HG02610 (cell line): Measurements from ENCODE around the gene HIVEP3.

Experiments used
- ATAC-seq: cut with Tn5 transposase; IDR thresholded peaks from one replicate; pipeline ENCODE4 v1.9.1; 2021; ENCODE audit warnings: mild to moderate bottlenecking, moderate library complexity; ENCODE audit not compliant: unreplicated experiment

HIVEP3 gene

DNA sequence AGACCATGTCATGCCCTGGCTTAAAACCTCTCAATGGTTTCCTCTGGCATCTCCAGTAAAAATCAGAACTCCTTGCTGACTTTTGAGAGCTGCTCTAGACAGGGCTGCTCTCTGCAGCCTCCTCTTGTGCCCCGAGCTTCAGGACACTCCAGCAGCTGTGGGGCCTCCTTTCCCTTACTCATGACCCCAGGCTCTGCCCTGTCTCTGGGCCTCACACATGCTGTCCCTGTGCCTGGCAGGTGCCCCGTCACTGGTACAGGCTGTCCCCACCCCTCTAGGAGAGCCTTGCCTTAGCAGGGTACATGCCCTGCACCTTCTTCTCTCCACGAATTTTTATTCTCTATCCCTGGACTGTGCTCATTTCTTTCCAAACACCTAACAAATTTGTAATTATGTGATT, 43.2 kb downstream of the HIVEP3 start:
- no peak for ATAC-seq

DNA sequence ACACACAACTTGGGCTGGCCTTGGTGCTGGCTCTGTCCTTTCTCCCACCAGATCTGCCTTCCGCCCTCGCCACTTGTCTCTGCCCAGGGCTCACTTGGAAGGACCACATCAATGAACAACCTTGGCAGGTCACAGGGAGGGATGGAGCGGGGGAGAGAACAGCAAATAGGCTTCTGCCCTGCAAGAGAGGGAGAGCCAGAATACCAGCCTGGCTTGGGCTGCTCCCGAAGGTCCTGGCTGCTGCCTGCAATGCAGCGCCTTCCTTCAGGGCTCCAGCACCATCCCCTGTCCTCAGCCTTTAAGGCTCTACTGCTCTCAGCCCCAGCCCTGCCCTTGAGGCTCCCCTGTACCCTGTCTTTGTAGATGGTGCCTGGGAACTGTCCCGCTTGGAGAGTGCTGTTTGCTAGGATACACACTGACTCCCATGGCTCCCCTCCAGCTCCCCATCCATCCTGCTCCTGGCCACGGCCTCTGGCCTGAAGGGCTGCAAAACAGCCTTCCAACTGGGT, 43.8 kb downstream of the HIVEP3 start:
- no peak for ATAC-seq

DNA sequence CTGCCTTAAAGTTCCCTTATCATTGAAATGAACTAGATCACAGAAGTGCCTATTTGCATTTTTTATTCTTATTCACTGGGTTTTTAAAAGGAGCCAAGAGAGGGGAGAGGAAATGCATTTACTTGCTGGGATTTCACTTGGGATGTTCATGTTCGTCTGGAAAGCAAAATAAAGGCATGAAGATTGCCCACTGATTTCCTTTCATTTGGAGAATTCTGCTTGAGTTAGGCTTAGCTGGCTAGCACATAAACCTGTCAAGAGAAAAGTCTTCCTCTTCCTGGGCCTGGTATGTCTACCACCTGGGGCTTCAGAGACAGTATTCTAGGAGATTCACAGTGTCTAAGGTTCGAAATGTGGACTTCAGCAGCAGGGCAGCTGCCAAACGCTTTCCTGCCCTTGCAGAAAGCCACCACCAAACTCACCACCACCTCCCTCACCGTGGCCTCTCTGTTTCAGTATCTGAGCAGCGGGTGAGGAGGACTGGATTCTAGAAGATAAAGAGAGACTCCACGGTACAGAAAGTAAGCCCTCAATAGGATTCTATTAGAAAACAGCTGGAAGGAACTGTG, 44.5 kb downstream of the HIVEP3 start:
- no peak for ATAC-seq

DNA sequence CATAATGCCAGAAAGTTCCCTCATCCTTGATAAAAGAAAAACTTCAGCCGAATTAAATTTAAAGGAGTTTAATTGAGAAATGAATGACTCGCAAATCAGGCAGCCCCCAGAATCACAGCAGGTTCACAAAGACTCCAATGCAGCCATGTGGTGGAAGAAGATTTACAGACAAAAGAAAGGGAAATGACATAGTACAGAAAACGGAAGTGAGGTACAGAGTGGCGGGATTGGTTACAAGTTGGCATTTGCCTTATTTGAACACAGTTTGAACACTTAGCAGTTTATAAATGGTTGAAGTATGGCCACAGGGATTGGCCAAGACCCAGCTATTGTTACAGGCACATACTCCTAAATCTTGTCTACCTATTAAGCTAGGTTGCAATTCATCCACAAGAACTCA, 46.6 kb downstream of the HIVEP3 start:
- no peak for ATAC-seq

DNA sequence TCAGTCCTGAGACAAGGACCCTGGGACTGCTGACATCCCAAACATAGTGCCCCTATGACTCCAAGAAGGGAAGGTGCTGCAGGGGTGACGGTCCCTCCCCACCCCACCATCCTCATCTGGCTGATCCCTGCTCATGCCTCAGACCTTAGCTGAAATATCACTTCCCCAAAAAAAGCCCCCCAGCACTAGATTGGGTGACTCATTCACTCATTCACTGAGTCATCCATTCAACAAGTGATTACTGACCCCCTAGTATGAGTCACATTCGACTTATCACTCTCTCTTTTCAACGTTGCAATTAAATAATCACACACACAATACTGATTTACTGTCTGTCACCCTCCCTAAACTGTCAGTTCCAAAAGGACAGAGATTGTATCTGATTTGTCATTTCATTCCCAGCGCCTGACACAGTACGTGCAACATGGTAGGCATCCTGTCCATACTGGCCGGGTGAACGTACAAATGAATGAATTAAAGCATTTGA, 48.6 kb downstream of the HIVEP3 start:
- ATAC-seq, result no peak

DNA sequence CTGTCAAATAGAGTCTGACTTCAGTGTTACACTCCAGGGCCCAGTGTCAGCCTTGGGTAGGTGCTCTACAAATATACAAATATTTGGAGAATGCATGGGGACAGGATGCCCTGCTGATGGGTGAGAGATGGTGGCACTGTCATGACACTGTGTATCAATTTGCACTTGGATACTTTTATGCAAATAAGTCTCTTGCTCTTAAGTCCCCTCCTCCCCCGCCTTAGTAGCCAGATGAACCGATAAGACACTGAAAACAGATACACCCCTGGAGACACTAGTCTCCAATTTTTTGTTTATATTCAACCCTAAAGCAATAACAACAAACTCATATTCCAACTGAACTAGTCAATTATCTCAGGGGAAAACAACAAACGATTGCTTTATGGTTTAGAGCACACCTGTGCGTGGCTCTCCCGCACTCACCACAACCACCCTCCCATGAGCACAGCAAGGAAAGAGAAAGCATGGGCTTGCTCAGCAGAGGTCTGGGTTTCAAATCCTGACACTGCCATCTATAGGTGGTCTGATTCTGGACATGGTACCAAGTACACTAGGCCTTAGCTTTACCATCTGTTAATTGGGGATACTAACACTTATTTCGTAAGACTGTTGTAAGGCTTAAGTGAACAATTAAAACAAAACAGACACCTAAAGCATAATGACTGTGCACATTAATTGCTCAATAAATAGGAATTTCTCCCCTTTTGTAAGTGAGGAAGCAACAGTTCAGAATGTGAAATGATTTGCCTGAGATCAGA, 50.3 kb downstream of the HIVEP3 start:
- ATAC-seq, result peak; percentile 74

DNA sequence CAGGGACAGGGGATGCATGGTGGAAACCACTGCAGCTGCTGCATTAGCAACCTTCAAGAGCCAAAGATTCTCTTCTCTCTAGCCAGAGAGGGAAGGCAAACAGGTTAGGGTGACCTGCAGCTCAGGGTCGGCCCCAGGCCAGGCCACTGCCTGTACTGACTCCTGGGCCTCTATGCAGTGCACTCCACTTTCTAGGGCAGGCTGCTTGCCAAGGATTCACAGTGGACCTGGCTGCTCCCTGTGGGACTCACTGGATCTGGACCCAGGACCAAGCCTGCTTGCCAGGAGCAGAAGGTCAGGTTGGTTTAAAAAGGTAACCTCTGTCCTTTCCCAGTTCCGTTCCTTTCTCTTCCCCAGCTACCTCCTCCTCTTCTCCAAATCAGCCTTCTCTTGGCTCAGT, 52.4 kb downstream of the HIVEP3 start:
- ATAC-seq, result no peak

DNA sequence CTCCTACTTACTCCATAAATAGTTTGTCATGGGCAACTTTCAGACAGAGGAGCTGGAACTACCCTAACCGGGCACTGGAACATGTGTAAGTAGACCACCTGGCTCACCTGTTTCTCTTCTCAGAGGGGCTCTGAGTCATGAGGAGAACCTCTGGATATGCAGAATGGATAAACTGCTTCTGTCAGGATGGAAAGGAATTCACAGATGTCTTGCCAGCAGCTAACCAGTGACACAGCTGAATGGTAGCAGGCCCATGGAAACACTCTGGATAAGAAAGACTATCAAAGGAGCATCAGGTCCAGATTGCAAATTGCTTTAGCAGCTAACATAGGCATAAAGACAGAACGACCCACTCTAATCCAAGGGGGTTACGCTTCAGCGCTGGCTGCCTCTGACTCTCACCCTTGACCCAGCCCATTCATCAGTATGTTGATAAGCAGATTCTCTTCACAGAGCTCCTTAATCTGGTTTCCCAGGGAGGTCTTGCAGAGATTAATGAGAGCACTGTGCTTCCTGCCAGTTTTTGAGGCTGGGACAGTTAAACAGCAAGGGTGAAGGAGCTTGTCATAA, 54.2 kb downstream of the HIVEP3 start:
- ATAC-seq, result no peak

DNA sequence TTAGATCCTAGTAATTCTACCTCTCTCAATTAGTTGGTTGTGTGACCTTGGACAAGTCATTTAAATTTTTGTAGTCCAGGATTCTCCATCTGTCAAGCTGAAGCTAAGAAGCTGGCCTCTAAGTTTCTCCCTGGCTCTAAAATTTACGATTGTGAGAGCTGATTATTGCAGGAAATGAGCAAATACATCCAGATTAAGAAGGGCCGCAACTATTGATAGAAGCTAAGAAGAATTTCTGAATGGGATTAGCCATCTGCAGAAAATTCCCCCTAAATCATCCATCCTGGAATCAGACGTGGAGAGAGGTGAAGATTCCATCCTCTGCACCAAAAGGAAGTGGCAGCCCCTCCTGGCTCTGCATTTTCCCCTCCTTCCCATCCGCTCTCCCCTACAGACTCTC, 55.0 kb downstream of the HIVEP3 start:
- no peak for ATAC-seq

DNA sequence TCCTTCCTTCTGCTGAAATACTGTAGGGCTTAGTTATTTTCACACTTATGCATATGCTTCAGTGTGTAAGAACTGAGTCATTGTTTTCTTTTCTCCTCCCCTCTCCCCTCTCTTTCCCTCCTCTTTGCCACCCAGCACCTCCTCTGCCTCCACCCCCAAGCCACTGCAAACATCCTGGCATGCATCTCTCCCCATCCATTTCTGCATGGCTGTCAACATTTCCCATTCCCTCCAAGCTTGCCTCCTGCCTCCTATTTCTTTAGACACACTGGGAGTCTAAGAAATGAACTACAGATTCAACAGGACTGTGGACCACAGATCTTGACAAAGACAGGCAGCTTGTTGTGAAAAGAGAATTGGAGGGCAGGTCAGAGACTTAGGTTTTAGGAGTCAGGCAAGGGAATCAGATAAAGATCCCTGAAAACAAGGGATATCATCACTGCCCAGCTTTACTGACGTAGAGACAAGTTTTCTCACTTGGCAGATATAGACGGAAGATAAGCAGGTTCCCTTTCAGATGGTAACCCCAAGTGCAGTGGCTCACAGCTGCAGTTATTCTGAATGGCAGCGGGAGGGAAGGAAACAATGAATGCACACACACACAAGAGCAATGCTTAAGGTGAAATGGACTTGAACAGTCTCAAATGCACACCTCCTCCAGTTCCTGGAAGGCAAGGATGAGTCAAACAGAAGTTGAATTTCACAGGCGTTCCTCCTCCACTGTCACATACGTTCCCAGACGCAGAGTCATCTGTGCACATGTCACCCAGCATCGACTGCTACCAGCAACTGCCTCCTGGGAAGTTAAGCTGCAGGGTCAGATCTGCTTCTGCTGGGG, 56.1 kb downstream of the HIVEP3 start:
- no peak for ATAC-seq

DNA sequence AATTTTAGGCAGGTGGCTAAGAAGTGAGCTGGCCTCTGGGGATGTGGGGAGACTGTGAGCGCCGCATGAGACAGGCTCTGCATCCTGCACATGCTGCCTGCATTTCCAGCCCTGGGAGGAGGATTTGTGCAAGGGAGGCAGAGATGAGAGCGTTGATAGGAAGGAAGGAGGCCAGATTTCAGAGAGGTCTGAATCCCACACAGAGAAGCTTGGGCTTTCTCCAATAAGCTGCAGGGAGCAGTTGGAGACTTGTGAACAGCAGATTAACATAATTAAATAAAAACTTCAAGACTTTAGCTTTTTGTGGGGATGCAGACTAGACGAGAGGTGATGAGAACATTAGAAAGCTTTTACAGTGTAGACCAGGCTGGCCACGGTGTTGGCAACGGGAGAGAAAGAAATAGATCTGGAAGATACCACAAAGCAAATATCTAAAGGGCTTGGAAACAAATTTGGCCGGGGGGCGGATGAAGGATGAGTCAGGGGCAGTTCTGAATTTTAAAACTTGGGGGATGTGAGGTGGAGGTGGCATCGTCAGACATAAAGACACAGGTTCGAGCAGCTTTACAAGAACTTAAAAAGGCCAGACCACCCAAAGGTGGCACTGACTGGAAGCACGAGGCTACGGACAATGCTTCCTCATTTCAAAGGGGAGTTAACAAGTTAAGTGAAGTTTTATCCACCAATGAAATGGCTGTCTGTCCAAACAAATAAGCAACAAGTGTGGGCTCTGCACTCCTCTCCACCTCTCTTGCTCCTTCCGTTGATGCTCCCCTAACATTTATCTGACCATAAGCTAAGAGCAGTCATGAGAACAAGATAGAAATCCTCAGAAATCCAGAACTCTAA, 57.0 kb downstream of the HIVEP3 start:
- ATAC-seq, result no peak

DNA sequence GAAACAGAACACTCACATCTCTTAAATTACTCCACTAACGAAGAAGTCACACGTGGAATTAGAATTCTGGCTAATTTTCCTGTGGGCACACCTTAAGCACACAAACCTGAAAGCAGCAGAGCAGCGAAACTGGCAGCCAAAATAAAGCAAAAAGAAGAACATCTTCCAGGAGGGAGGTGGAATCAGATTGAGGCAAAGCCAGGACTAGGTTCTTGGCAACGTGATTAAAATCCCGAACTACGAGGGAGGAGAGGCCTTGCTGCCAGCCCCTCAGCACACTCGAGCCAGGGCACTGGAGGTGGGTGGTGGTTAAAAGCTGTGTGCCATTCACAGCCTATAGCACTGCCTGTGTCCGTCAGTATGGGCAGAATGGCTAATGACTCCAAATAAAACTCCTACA, 58.0 kb downstream of the HIVEP3 start:
- no peak for ATAC-seq

DNA sequence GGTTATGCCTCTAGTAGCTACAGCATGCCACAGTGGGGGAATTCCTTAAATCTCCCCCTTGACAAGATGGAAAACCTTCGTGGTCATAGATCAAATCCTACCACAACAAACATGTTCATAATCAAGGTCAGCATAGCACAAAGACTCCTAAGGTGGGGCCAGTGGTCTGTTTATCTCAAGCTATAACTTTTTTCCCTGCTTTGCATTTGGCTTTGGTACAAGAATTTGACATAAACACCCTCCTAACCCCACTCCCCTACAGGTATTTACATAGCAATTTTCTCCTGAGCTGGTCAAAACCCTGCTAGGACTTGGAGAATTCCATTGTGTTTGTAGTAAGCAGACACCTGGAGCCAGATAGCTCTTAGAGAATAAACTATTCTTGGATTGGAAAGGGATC, 58.5 kb downstream of the HIVEP3 start:
- no peak for ATAC-seq

DNA sequence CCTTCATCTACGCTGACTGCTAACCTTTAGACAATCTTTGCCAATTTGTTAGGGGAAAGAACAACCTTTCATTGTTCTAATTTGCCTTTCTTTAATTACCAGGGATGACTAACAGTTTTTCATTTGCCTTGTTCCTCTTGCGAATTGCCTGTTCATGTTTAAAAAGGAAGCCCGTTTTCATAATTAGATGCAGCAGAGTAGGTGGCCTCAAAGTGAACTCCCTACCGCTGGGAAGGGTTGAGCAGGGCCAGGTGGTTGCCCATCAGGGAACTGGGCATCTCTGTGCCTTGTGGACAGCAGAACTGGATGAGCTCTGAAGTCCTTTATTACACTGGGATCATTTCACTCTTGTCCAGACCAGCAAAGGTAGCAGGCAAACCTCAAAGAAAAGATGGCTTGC, 59.0 kb downstream of the HIVEP3 start:
- no peak for ATAC-seq

DNA sequence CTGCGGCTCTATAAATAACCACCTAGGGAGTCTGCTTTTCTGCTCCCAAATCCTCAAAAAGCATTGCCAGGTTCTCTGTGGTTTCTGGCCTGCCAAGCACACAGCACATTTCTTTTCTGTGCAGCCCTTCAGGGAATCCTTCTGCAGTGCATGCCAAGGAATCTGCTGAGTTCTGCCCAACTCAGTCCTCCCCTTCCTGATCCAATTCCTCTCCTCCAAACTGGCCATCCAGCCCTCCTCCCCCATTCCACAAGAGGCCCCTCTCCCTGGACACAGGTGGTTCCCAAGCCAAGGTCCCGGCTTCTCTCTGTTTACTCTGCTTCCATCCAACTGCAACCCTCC, 61.8 kb downstream of the HIVEP3 start:
- no peak for ATAC-seq

DNA sequence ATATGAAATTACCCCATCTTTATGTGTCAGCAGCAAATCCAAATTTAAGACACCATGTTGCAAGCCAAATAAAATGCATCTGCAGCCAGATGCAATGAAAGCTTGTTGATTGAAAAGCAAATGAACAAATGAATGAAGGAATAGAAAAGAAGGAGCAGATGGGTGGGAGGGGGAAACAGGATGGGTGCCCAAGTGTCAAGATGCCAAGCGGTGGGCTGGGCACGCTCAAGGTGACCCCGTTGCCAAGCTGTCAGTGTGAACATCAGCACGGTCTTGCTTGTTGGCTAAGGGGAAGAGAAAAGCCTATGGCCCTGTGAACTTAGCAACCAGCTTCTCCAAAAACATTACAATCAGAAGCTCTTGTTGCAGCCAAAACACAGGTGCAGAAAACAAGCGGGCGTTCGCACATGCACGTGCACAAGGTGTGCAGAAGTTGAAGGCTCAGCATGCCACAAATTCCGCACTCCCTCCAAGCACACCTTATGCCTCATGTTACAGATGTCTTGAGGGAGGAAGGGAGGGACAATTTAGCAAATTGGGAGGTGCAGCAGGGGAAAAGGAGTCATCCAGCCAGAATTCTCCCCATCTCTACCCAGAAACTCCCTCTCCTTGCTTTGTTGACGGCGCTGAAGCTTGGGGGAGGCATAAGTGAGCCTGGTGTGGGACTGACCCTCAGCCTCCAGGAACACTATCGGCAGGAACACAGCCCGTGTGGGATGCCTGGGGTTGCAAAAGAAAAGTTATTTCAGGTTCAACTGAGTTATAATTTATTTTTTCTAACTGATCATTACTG, 62.4 kb downstream of the HIVEP3 start:
- no peak for ATAC-seq

DNA sequence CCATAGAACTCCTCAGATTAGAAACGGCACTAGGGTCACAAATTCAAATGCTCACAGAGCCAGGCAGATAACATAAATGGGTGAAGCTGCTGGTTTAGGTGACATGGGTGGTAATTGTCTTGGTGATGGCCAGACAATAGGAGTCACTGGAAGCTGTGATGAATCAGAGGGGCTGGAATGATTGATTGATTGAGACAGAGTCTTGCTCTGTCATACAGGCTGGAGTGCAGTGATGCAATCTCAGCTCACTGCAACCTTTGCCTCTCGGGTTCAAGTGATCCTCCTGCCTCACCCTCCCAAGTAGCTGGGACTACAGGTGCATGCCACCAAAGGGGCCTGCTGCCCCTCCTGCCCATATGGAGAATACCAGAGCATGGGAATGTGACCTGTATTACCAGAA, 63.0 kb downstream of the HIVEP3 start:
- ATAC-seq, result no peak

DNA sequence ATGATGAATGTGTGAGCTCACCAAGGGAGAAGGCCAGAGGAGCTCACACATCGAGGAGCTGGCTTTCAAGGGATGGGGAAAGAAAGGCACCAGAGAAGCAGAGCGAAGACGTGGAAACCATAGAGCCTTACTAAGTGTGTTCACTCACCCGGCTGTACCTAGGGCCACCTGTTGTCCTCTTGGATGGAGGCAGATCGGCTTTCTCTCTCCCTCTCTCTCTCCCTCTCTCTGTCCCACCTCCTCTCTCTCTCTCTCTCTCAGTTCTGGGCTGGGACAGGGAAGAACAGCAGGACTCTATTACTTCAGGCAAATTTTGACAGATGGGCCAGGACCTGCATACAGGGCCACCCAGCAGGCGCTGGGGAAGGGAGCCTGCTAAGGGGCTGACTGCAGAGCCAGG, 64.8 kb downstream of the HIVEP3 start:
- ATAC-seq, result no peak

DNA sequence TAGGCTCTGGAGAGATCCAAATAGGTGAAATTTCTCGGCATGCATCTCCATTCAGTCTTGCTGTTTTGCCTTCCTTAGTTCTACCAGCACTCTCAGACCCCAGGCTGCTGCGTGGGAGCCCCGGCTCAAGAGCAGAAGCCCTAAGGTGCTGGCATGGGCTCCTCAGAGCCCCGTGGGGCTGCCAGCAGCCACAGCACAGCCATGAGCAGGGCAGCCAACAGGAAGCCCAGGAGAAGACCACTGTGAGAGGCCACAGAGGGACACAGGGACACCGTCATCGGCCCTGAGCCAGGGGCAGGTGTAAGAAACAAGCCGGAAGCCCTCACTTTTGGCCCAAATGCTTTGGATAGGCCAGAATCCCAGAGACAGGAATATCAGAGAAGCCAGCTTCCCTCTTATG, 66.6 kb downstream of the HIVEP3 start:
- no peak for ATAC-seq

DNA sequence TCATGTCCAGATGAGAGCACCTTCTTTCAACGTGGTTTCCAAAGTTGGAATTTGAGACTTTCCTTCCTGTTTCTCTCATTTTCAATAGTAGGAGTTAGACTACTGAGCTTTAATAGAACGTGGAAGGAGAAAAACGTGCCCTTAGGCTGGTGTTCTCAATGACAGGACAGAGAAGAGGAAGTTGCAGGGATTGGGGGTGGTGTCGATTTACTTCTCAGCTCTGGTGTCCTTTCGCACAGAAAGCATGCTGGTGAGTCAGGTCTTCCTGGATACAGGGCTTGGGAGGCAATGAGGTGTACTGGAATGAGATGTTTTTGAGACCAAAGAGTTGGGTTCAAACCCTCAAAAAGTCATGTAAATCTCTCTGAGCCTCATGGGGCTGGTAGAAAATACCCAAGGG, 67.1 kb downstream of the HIVEP3 start:
- ATAC-seq, result no peak
